T-helper 1 cell (primary cell): Measurements from ENCODE around the gene ATP2B2.
A peak's percentile ranks its signal among the peaks of the same experiment; 100 is the strongest.

Source experiments
- DNase-seq, 5 donors: peaks; one replicate each; pipeline ENCODE4 v3.0.0-alpha.2; 2012 to 2020

ATP2B2 gene

GRCh38 chr3:10423171-10423882, 82.1 kb downstream of the ATP2B2 start:
- DNase-seq, result no peak

GRCh38 chr3:10421996-10422395, 83.4 kb downstream of the ATP2B2 start:
- DNase-seq, result no peak

GRCh38 chr3:10420745-10421475, 84.5 kb downstream of the ATP2B2 start:
- DNase-seq, result no peak

GRCh38 chr3:10419637-10420232, 85.7 kb downstream of the ATP2B2 start:
- DNase-seq, result peak in 2 of 5 donors; percentile 12 to 48

- DNase-seq, result peak in 1 of 5 donors; percentile 9
Observed at GRCh38 chr3:10417847-10418246, 87.5 kb downstream of the ATP2B2 start.

GRCh38 chr3:10416730-10417300, 88.6 kb downstream of the ATP2B2 start:
- no peak for DNase-seq

- no peak for DNase-seq
Observed at GRCh38 chr3:10413041-10413440, 92.3 kb downstream of the ATP2B2 start.

- DNase-seq, result no peak
Observed at GRCh38 chr3:10411598-10412332, 93.6 kb downstream of the ATP2B2 start.

GRCh38 chr3:10410383-10411002, 94.9 kb downstream of the ATP2B2 start:
- DNase-seq, result no peak

GRCh38 chr3:10408680-10409079, 96.7 kb downstream of the ATP2B2 start:
- no peak for DNase-seq

- DNase-seq, result no peak
Observed at GRCh38 chr3:10407361-10407760, 98.0 kb downstream of the ATP2B2 start.

GRCh38 chr3:10406414-10406813, 99.0 kb downstream of the ATP2B2 start:
- no peak for DNase-seq

- no peak for DNase-seq
Observed at GRCh38 chr3:10405816-10406215, 99.6 kb downstream of the ATP2B2 start.

- DNase-seq, result no peak
Observed at GRCh38 chr3:10404876-10405275, 100.5 kb downstream of the ATP2B2 start.

GRCh38 chr3:10404377-10404776, 101.0 kb downstream of the ATP2B2 start:
- no peak for DNase-seq

GRCh38 chr3:10401990-10402761, 103.2 kb downstream of the ATP2B2 start:
- no peak for DNase-seq

- no peak for DNase-seq
Observed at GRCh38 chr3:10400749-10401495, 104.5 kb downstream of the ATP2B2 start.

- DNase-seq, result no peak
Observed at GRCh38 chr3:10400050-10400748, 105.2 kb downstream of the ATP2B2 start.

- DNase-seq, result no peak
Observed at GRCh38 chr3:10399634-10400033, 105.8 kb downstream of the ATP2B2 start.

GRCh38 chr3:10398341-10398740, 107.0 kb downstream of the ATP2B2 start:
- no peak for DNase-seq
